ENCODE measurements around the gene PPP3R1.

- TF ChIP-seq EZH2phosphoT487 (IDR thresholded peaks at IDR 0.05; ENCODE audit: borderline replicate concordance, low read depth, low read length) = no peak
- TF ChIP-seq CTCF (conservative IDR thresholded peaks at IDR 0.05; ENCODE audit: low read length) = no peak; the same call in 1 of the 2 replicates
These were observed 83.0 kb downstream of the PPP3R1 start for GRCh38 chr2:68169308-68169707.
